Lower leg skin (tissue), 4 donors: Measurements from ENCODE around the gene ASIC1. TPM values are rescaled to one million over a fixed set of nuclear protein-coding genes. Genes with fewer than 3 reads are reported as not detected.
"Not testable (repeated sequence)": the region's sequence is repeated elsewhere in the genome, so short reads cannot be mapped to it uniquely, and the experiment has no call there.

Experiments used
- DNase-seq, 2 donors: peaks; one replicate each; pipeline ENCODE4 v3.0.0-alpha.2; 2019; ENCODE audit warnings: low spot score in 2 of 2
- H3K4me3 ChIP-seq: fragments of 200-600 bp; sonication (generic); 2 replicates; pipeline ENCODE4 v1.5.1; 2017; ENCODE audit warnings: mild to moderate bottlenecking, low read depth; ENCODE audit not compliant: poor library complexity, severe bottlenecking
- CTCF ChIP-seq, 3 donors: fragments of 450-650 bp; IDR thresholded peaks; one replicate each; pipeline ENCODE4 v1.5.1; 2016; ENCODE audit warnings: antibody characterized with exemption in 3 of 3, mild to moderate bottlenecking in 3 of 3, moderate library complexity in 2 of 3
- POLR2A ChIP-seq, 2 donors: fragments of 450-650 bp; IDR thresholded peaks; one replicate each; pipeline ENCODE4 v1.6.1; 2016 to 2017; ENCODE audit warnings: antibody characterized with exemption in 2 of 2, mild to moderate bottlenecking in 1 of 2, moderate library complexity in 1 of 2
- WGBS, 2 donors: methylation state at CpG; one replicate each; pipeline ENCODE4 v1.1.5; 2018; 5-methylcytosine and 5-hydroxymethylcytosine counted together
- intact Hi-C: fragments of 100-400 bp; cut with DNase I; formaldehyde crosslinking; loops from one replicate; pipeline ENCODE4 v1.15.0; 2023; ENCODE audit warnings: low total_unique reads
- total RNA-seq, 4 donors: library from RNA; depleted of rRNA; stranded (reverse); fragments of >200 nt; gene quantifications; one replicate each; pipeline ENCODE4 v1.1.0, GENCODE V29; 2016

ASIC1 gene
- total RNA-seq, 4 donors from 2014 or later: 0.25 to 1.4 (median 0.42) TPM

GRCh38 chr12:50083301-50083700, 25.9 kb downstream of the ASIC1 start:
- intact Hi-C loops: no loop called here
- TF ChIP-seq CTCF (IDR thresholded peaks at IDR 0.05) (no peak), POLR2A (IDR thresholded peaks at IDR 0.05) (no peak)
- DNase-seq: no peak
- 83 to 91% methylated on average over 1 of the region's 1 CpG for WGBS, 2 donors
- H3K4me3 ChIP-seq: no peak overlapping the region

- WGBS, 2 donors: 37 to 39% methylated on average over 7 of the region's 7 CpGs
- peak overlapping the region; percentile 69 for H3K4me3 ChIP-seq
- intact Hi-C loops, DNase-seq: not testable (repeated sequence)
Measured at GRCh38 chr12:50084409-50084774, 27.0 kb downstream of the ASIC1 start.

GRCh38 chr12:50084775-50085614, 27.6 kb downstream of the ASIC1 start, which contains the start of gene SMARCD1:
Gene SMARCD1, plus strand, starts transcription at chr12:50085342. Its CDS starts 28 bp downstream, at chr12:50085370.
- TF ChIP-seq CTCF (IDR thresholded peaks at IDR 0.05) (no peak), POLR2A (IDR thresholded peaks at IDR 0.05) (no peak)
- WGBS, 2 donors: 0 to 1% methylated on average over 33 to 40 of the region's 69 CpGs
- DNase-seq: peak; percentile 89 to 98
- intact Hi-C loops: no loop called here
- peak within 1 kb of the TSS; percentile 69 for H3K4me3 ChIP-seq

GRCh38 chr12:50085615-50086072, 28.2 kb downstream of the ASIC1 start:
- H3K4me3 ChIP-seq: peak overlapping the region; percentile 69
- DNase-seq: no peak
- no peak for TF ChIP-seq CTCF (IDR thresholded peaks at IDR 0.05)
- no peak for TF ChIP-seq POLR2A (IDR thresholded peaks at IDR 0.05)
- 5 to 6% methylated on average over 8 of the region's 8 CpGs for WGBS, 2 donors
- intact Hi-C loops: no loop called here

- no peak overlapping the region for H3K4me3 ChIP-seq
Measured at GRCh38 chr12:50086148-50086547, 28.8 kb downstream of the ASIC1 start.

More at GRCh38 chr12:50086148-50086547, 28.8 kb downstream of the ASIC1 start:
- TF ChIP-seq POLR2A (IDR thresholded peaks at IDR 0.05): no peak
- no peak for TF ChIP-seq CTCF (IDR thresholded peaks at IDR 0.05)
- 67 to 70% methylated on average over 5 of the region's 5 CpGs for WGBS, 2 donors
- DNase-seq: no peak
- intact Hi-C loops: no loop called here
